Common myeloid progenitor, CD34-positive (primary cell): ENCODE measurements around the gene ADAMTS17.

Experiments
- CTCF ChIA-PET: fragments of 350-600 bp; sonication (Branson Sonifier 250); formaldehyde crosslinking; loops from one replicate; lab custom pipeline; 2021; ENCODE audit warnings: antibody characterized with exemption; lab: Charles Lee
- POLR2A ChIA-PET: fragments of 350-600 bp; sonication (Branson Sonifier 250); formaldehyde crosslinking; loops from one replicate; lab custom pipeline; 2021; ENCODE audit warnings: antibody characterized with exemption; lab: Charles Lee
- DNase-seq, 3 donors: peaks; one replicate each; pipeline versions ENCODE4 v3.0.0 to v3.0.0-alpha.2; 2013
- H3K27ac ChIP-seq, 2 experiments: 1 replicate in 1 of 2; 2 replicates in 1 of 2; pipeline ENCODE4 v1.7.0; 2013; ENCODE audit warnings: inconsistent platforms in 2 of 2, low read length in 2 of 2, mild to moderate bottlenecking in 2 of 2, low read depth in 1 of 2, moderate library complexity in 1 of 2; ENCODE audit not compliant: severe bottlenecking in 2 of 2, insufficient read depth in 1 of 2, poor library complexity in 1 of 2
- H3K27me3 ChIP-seq, 5 experiments: replicated peaks in 2 of 5; 1 replicate in 3 of 5; 2 replicates in 2 of 5; pipeline versions ENCODE4 v1.6.1 to v1.7.0; 2013; ENCODE audit warnings: low read length in 4 of 5, mild to moderate bottlenecking in 2 of 5, moderate library complexity in 2 of 5, inconsistent platforms in 1 of 5; ENCODE audit not compliant: insufficient read depth in 5 of 5, control insufficient read depth in 4 of 5
- H3K36me3 ChIP-seq, 4 experiments: 1 replicate in 2 of 4; 2 replicates in 2 of 4; pipeline versions ENCODE4 v1.6.1 to v1.7.0; 2013; ENCODE audit warnings: low read length in 3 of 4, control low read depth in 1 of 4, mild to moderate bottlenecking in 1 of 4; ENCODE audit not compliant: control insufficient read depth in 4 of 4, insufficient read depth in 4 of 4
- H3K4me1 ChIP-seq, 4 experiments: 1 replicate in 3 of 4; 2 replicates in 1 of 4; pipeline versions ENCODE4 v1.6.1 to v1.7.1; 2013; ENCODE audit warnings: low read length in 3 of 4, mild to moderate bottlenecking in 3 of 4, control low read depth in 1 of 4, inconsistent platforms in 1 of 4, moderate library complexity in 1 of 4; ENCODE audit not compliant: control insufficient read depth in 4 of 4, insufficient read depth in 4 of 4; ENCODE audit errors: control extremely low read depth in 1 of 4
- H3K4me3 ChIP-seq, 7 experiments: 1 replicate in 4 of 7; 2 replicates in 3 of 7; pipeline versions ENCODE4 v1.5.1 to v1.7.0; 2013; ENCODE audit warnings: mild to moderate bottlenecking in 7 of 7, low read length in 6 of 7, moderate library complexity in 6 of 7, inconsistent platforms in 2 of 7, low read depth in 2 of 7, control low read depth in 1 of 7; ENCODE audit not compliant: insufficient read depth in 4 of 7, control insufficient read depth in 1 of 7; ENCODE audit errors: extremely low read depth in 1 of 7
- H3K9me3 ChIP-seq, 5 experiments: 1 replicate in 4 of 5; 2 replicates in 1 of 5; pipeline versions ENCODE4 v1.6.1 to v1.7.1; 2013; ENCODE audit warnings: low read length in 4 of 5, mild to moderate bottlenecking in 2 of 5, inconsistent platforms in 1 of 5, low read depth in 1 of 5, moderate library complexity in 1 of 5; ENCODE audit not compliant: control insufficient read depth in 4 of 5, insufficient read depth in 2 of 5; ENCODE audit errors: control extremely low read depth in 1 of 5
- WGBS: methylation state at CpG from one replicate; pipeline ENCODE4 v1.1.5; 2013; ENCODE audit not compliant: insufficient coverage; 5-methylcytosine and 5-hydroxymethylcytosine counted together

The ADAMTS17 gene

DNA sequence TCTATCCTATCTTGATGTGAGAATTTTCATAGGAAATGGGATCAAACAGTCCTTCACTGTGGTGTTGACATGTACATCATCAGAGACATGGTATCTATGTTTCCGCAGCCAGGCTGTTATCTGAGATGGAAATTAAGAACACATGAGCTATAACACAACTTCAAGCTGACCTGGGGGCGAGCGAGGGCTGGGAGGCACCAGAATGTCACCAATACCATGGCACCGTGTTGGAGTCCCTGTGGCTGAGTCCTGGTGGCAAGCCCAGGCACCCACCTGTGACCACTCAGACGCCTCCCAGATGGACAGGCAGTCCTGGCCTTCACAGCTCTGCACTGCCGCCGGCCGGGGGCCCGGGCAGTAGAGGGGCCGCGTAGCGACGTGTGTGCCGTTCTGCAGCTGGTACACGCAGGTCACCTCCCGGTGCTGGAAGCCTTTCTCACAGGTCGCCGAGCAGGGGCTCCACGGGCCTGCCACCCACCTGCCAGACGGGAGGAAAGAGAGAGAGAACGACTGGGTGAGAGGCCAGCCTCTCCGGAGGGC lies 344.6 kb downstream of the ADAMTS17 start:
- no peak overlapping the region for H3K4me3 ChIP-seq
- peaks cover 0 to 27% (median 2%) of the 10 kb centered on the region in 5 experiments for H3K27me3 ChIP-seq
- 90% methylated on average over 17 of the region's 22 CpGs for WGBS
- ChIA-PET CTCF (no interaction called here), POLR2A (no interaction called here)
- DNase-seq = no peak
- no peak overlapping the region for H3K27ac ChIP-seq
- H3K4me1 ChIP-seq = no peaks in the 10 kb centered on the region
- no peaks in the 10 kb centered on the region for H3K36me3 ChIP-seq
- no peaks in the 10 kb centered on the region for H3K9me3 ChIP-seq

- no peaks in the 10 kb centered on the region for H3K36me3 ChIP-seq
- 83% methylated on average over 2 of the region's 3 CpGs for WGBS
- CTCF ChIA-PET = no interaction called here
- POLR2A ChIA-PET = no interaction called here
- no peak overlapping the region for H3K27ac ChIP-seq
- H3K4me3 ChIP-seq = no peak overlapping the region
- H3K9me3 ChIP-seq = no peaks in the 10 kb centered on the region
- H3K4me1 ChIP-seq = no peaks in the 10 kb centered on the region
- H3K27me3 ChIP-seq = peaks cover 0 to 27% (median 2%) of the 10 kb centered on the region in 5 experiments
- no peak for DNase-seq
These were observed 345.1 kb downstream of the ADAMTS17 start for GRCh38 chr15:99996660-99997059.

DNA sequence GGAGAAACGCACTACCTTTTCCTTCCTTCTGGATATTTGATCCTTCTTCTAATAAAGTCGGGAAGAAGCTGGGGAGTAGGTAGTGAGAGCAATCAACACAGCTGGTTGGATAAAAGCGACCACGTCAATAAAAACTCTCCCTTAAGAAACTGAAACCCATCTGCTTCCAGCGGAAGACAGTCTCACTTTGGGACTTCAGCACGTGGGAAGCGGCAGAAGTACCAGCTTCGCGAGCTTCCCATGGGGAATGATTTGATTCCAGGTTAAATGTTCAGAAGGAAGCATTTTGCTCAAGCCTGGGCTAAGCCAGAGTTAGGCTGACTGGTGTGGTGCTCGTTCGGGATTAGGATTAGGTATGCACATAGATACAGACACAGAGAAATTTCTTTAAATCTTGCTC lies 346.2 kb downstream of the ADAMTS17 start:
- no peaks in the 10 kb centered on the region for H3K9me3 ChIP-seq

GRCh38 chr15:99994849-99995248 lies 346.9 kb downstream of the ADAMTS17 start:
- DNase-seq = no peak
- Histone ChIP-seq H3K27ac (no peak overlapping the region), H3K27me3 (peaks cover 0 to 27% (median 2%) of the 10 kb centered on the region in 5 experiments), H3K36me3 (no peaks in the 10 kb centered on the region), H3K4me3 (no peak overlapping the region), H3K9me3 (peaks cover 0 to under 1% (median 0%) of the 10 kb centered on the region in 5 experiments), H3K4me1 (no peaks in the 10 kb centered on the region)
- 73% methylated on average over 6 of the region's 6 CpGs for WGBS
- CTCF ChIA-PET = interaction anchor here (1.2 kb wide), 1 partner anchor 39 kb away, joined by 3 read pairs; no protein-coding TSS in a partner anchor
- POLR2A ChIA-PET = no interaction called here

More for the DNA sequence above, 346.2 kb downstream of the ADAMTS17 start:
- no peak overlapping the region for H3K4me3 ChIP-seq
- peaks cover 0 to 27% (median 2%) of the 10 kb centered on the region in 5 experiments for H3K27me3 ChIP-seq
- ChIA-PET CTCF (interaction anchor here (1.2 kb wide), 1 partner anchor 38 kb away, joined by 3 read pairs; no protein-coding TSS in a partner anchor), POLR2A (no interaction called here)
- H3K27ac ChIP-seq = no peak overlapping the region
- 85% methylated on average over 6 of the region's 11 CpGs for WGBS
- H3K4me1 ChIP-seq = no peaks in the 10 kb centered on the region
- DNase-seq = no peak
- no peaks in the 10 kb centered on the region for H3K36me3 ChIP-seq

- no peak for DNase-seq
- ChIA-PET CTCF (no interaction called here), POLR2A (no interaction called here)
- no peak overlapping the region for H3K4me3 ChIP-seq
- H3K36me3 ChIP-seq = no peaks in the 10 kb centered on the region
- H3K27ac ChIP-seq = no peak overlapping the region
- peaks cover 0 to 1% (median 0%) of the 10 kb centered on the region in 5 experiments for H3K9me3 ChIP-seq
- H3K4me1 ChIP-seq = no peaks in the 10 kb centered on the region
- peaks cover 0 to 27% (median 2%) of the 10 kb centered on the region in 5 experiments for H3K27me3 ChIP-seq
- 67% methylated on average over 10 of the region's 10 CpGs for WGBS
These were observed 348.1 kb downstream of the ADAMTS17 start for GRCh38 chr15:99993681-99994131.

DNA sequence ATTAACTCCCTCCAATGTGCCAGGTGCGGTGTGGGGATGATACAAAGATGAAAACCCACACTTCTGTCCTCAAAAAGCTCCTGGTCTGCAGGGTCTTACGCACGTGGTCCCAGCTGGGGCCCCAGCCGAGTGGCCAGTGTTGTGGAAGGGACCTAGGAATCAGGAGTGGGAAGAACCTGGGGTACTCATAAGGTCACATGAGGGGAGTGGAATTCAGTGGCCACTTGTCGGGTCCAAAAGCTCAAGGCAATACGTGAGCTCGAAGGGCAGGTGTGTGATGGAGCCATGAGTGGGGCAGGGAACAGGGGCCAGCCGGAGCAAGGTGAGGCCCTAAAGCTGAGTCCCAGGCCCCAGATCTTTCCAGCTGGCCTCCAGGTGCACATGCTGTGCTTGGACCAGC lies 348.5 kb downstream of the ADAMTS17 start:
- Histone ChIP-seq H3K4me3 (no peak overlapping the region), H3K27me3 (peaks cover 0 to 27% (median 2%) of the 10 kb centered on the region in 5 experiments), H3K36me3 (no peaks in the 10 kb centered on the region), H3K9me3 (peaks cover 0 to 4% (median 0%) of the 10 kb centered on the region in 5 experiments), H3K4me1 (no peaks in the 10 kb centered on the region), H3K27ac (no peak overlapping the region)
- ChIA-PET POLR2A (no interaction called here), CTCF (no interaction called here)
- DNase-seq = no peak
- WGBS = 92% methylated on average over 5 of the region's 8 CpGs

GRCh38 chr15:99992611-99993231 lies 349.1 kb downstream of the ADAMTS17 start:
- Histone ChIP-seq H3K4me1 (no peaks in the 10 kb centered on the region), H3K27ac (no peak overlapping the region), H3K27me3 (peaks cover 0 to 25% (median 2%) of the 10 kb centered on the region in 5 experiments), H3K9me3 (peaks cover 0 to 4% (median 0%) of the 10 kb centered on the region in 5 experiments), H3K36me3 (no peaks in the 10 kb centered on the region), H3K4me3 (no peak overlapping the region)
- ChIA-PET CTCF (no interaction called here), POLR2A (no interaction called here)
- 91% methylated on average over 28 of the region's 29 CpGs for WGBS
- no peak for DNase-seq
